Left lobe of liver (tissue), 2 donors: Measurements from ENCODE around the gene MPP3. TPM values are rescaled to one million over a fixed set of nuclear protein-coding genes. Genes with fewer than 3 reads are reported as not detected.
A peak's percentile ranks its signal among the peaks of the same experiment; 100 is the strongest.

Experiments
- ATAC-seq: fragments of 200-7000 bp; cut with Tn5 transposase; one replicate; pipeline ENCODE4 v1.9.1; 2020; ENCODE audit warnings: mild to moderate bottlenecking, moderate library complexity
- DNase-seq: peaks from one replicate; pipeline ENCODE4 v3.0.0-alpha.2; 2020; ENCODE audit warnings: low spot score
- total RNA-seq: library from RNA; stranded (reverse); gene quantifications from one replicate; pipeline ENCODE4 v1.2.1, GENCODE V29; 2021
- donor health status: DM: no; HTN: no; CAD: no; lungs with moderate emphysema.
- donor health status: DM: no; HTN: yes; CAD: no.

The MPP3 gene
- total RNA-seq, 1 donor from 2014 or later, result 2.0 TPM

- ATAC-seq (no peak), DNase-seq (peak; percentile 44)
Measured at GRCh38 chr17:43779145-43780125, 53.5 kb downstream of the MPP3 start.

GRCh38 chr17:43778337-43779144 is 54.4 kb downstream of the MPP3 start, which contains the start of gene DUSP3:
Gene DUSP3 (minus strand): TSS chr17:43778977. CDS start chr17:43778924, 53 bp downstream.
- ATAC-seq, result peak; percentile 90

GRCh38 chr17:43774304-43775250 is 58.4 kb downstream of the MPP3 start:
- ATAC-seq (no peak), DNase-seq (no peak)

More at GRCh38 chr17:43778337-43779144, 54.4 kb downstream of the MPP3 start, which contains the start of gene DUSP3:
- DNase-seq, result peak; percentile 99

- DNase-seq (no peak), ATAC-seq (peak; percentile 24)
Measured at GRCh38 chr17:43772877-43773648, 59.9 kb downstream of the MPP3 start.

- ATAC-seq, result peak; percentile 60
Measured at GRCh38 chr17:43771463-43771862, 61.5 kb downstream of the MPP3 start.

GRCh38 chr17:43770957-43771356 is 62.0 kb downstream of the MPP3 start:
- ATAC-seq (no peak), DNase-seq (no peak)

More at GRCh38 chr17:43771463-43771862, 61.5 kb downstream of the MPP3 start:
- peak; percentile 87 for DNase-seq

- ATAC-seq (no peak), DNase-seq (no peak)
Measured at GRCh38 chr17:43769859-43770258, 63.1 kb downstream of the MPP3 start.

- ATAC-seq (no peak), DNase-seq (no peak)
Measured at GRCh38 chr17:43769426-43769825, 63.5 kb downstream of the MPP3 start.

GRCh38 chr17:43768943-43769342 is 64.0 kb downstream of the MPP3 start:
- no peak for ATAC-seq
- DNase-seq, result no peak

- ATAC-seq (no peak), DNase-seq (no peak)
Measured at GRCh38 chr17:43768382-43768781, 64.6 kb downstream of the MPP3 start.

- peak; percentile 69 for DNase-seq
- peak; percentile 64 for ATAC-seq
Measured at GRCh38 chr17:43767713-43768059, 65.3 kb downstream of the MPP3 start.

- DNase-seq (no peak), ATAC-seq (no peak)
Measured at GRCh38 chr17:43767053-43767712, 65.8 kb downstream of the MPP3 start.

- ATAC-seq, result peak; percentile 31
- no peak for DNase-seq
Measured at GRCh38 chr17:43766413-43767052, 66.4 kb downstream of the MPP3 start.

- DNase-seq (peak; percentile 92), ATAC-seq (peak; percentile 100)
Measured at GRCh38 chr17:43760254-43760852, 72.6 kb downstream of the MPP3 start.

GRCh38 chr17:43759836-43760235 is 73.1 kb downstream of the MPP3 start:
- DNase-seq, result no peak
- ATAC-seq, result no peak

- DNase-seq (no peak), ATAC-seq (no peak)
Measured at GRCh38 chr17:43758497-43759174, 74.3 kb downstream of the MPP3 start, which contains the start of gene SOST. Gene SOST (minus strand): TSS chr17:43758791. CDS start chr17:43758741, 50 bp downstream.

- DNase-seq, result no peak
- ATAC-seq, result no peak
Measured at GRCh38 chr17:43758086-43758485, 74.9 kb downstream of the MPP3 start.
